Hepatocyte (in vitro differentiated cells): Measurements from ENCODE around the gene HNRNPLL. TPM values are rescaled to one million over a fixed set of nuclear protein-coding genes. Genes with fewer than 3 reads are reported as not detected.

Source experiments
- DNase-seq: peaks from one replicate; pipeline ENCODE4 v3.0.0-alpha.2; 2016; ENCODE audit warnings: low spot score
- H2AFZ ChIP-seq: fragments of 200-600 bp; sonication (generic); 2 replicates; pipeline ENCODE4 v1.6.0; 2016; ENCODE audit warnings: antibody characterized with exemption, mild to moderate bottlenecking
- H3K27ac ChIP-seq: fragments of 200-600 bp; sonication (generic); 2 replicates; pipeline ENCODE4 v1.5.1; 2016; ENCODE audit warnings: mild to moderate bottlenecking
- H3K27me3 ChIP-seq: fragments of 200-600 bp; sonication (generic); 2 replicates; pipeline ENCODE4 v1.6.1; 2016
- H3K36me3 ChIP-seq: fragments of 200-600 bp; sonication (generic); replicated peaks from 2 replicates; pipeline ENCODE4 v1.5.1; 2016; ENCODE audit warnings: low read depth; ENCODE audit not compliant: insufficient read depth
- H3K4me1 ChIP-seq: fragments of 200-600 bp; sonication (generic); 2 replicates; pipeline ENCODE4 v1.5.1; 2016; ENCODE audit warnings: mild to moderate bottlenecking, moderate library complexity; ENCODE audit not compliant: insufficient read depth
- H3K4me2 ChIP-seq: fragments of 200-600 bp; sonication (generic); 2 replicates; pipeline ENCODE4 v1.6.0; 2016
- H3K4me3 ChIP-seq: fragments of 200-600 bp; sonication (generic); 2 replicates; pipeline ENCODE4 v1.5.1; 2016; ENCODE audit warnings: mild to moderate bottlenecking
- H3K79me2 ChIP-seq: fragments of 200-600 bp; sonication (generic); 2 replicates; pipeline ENCODE4 v1.6.0; 2017; ENCODE audit warnings: mild to moderate bottlenecking
- H3K9me2 ChIP-seq: fragments of 200-600 bp; sonication (generic); replicated peaks from 2 replicates; pipeline ENCODE4 v1.6.0; 2017; ENCODE audit warnings: mild to moderate bottlenecking; ENCODE audit not compliant: insufficient read depth
- H3K9me3 ChIP-seq: fragments of 200-600 bp; sonication (generic); 2 replicates; pipeline ENCODE4 v1.5.1; 2016; ENCODE audit warnings: low read depth, mild to moderate bottlenecking
- H4K20me1 ChIP-seq: fragments of 200-600 bp; sonication (generic); 2 replicates; pipeline ENCODE4 v1.6.0; 2016; ENCODE audit warnings: mild to moderate bottlenecking; ENCODE audit not compliant: insufficient read depth, poor library complexity, severe bottlenecking
- CTCF ChIP-seq: fragments of 200-600 bp; sonication (generic); IDR thresholded peaks from 2 replicates; pipeline ENCODE4 v1.5.1; 2016; ENCODE audit warnings: antibody characterized with exemption, mild to moderate bottlenecking; ENCODE audit not compliant: poor library complexity
- EZH2 ChIP-seq: fragments of 200-600 bp; sonication (generic); IDR thresholded peaks from 2 replicates; pipeline ENCODE4 v1.6.1; 2016; ENCODE audit warnings: antibody characterized with exemption, mild to moderate bottlenecking, borderline replicate concordance
- EZH2phosphoT487 ChIP-seq: fragments of 200-600 bp; sonication (generic); IDR thresholded peaks from one replicate; pipeline ENCODE4 v1.6.1; 2018; ENCODE audit warnings: antibody characterized with exemption, mild to moderate bottlenecking, low read depth, moderate library complexity; ENCODE audit not compliant: unreplicated experiment, severe bottlenecking
- WGBS: methylation state at CpG from one replicate; pipeline ENCODE4 v1.1.6; 2016; ENCODE audit warnings: low lambda C conversion rate; ENCODE audit errors: missing lambda C conversion rate; 5-methylcytosine and 5-hydroxymethylcytosine counted together
- polyA plus RNA-seq: library from polyadenylated mRNA; unstranded; fragments of >200 nt; fragmentation: Nextera tagmentation; extraction: Ambion mirVana; gene quantifications from 2 replicates; pipeline ENCODE4 v1.2.1, GENCODE V29; 2016
- total RNA-seq: library from RNA; depleted of rRNA; stranded (reverse); fragments of >200 nt; gene quantifications from 2 replicates; pipeline ENCODE4 v1.2.3, GENCODE V29; 2014

Gene HNRNPLL
- total and polyA plus RNA-seq, 2 experiments from 2014 or later, result 37.6 to 55.7 TPM

GRCh38 chr2:38515155-38516074, 87.3 kb downstream of the HNRNPLL start:
- Histone ChIP-seq H4K20me1 (no peaks in the 10 kb centered on the region), H3K4me1 (no peaks in the 10 kb centered on the region), H3K27me3 (no peaks in the 10 kb centered on the region), H3K9me3 (peaks cover 5% of the 10 kb centered on the region), H3K36me3 (no peaks in the 10 kb centered on the region), H3K4me2 (peak overlapping the region; percentile 69), H3K9me2 (no peaks in the 10 kb centered on the region), H2AFZ (peak overlapping the region; percentile 22), H3K4me3 (no peak overlapping the region), H3K79me2 (no peaks in the 10 kb centered on the region), H3K27ac (peak overlapping the region; percentile 69)
- TF ChIP-seq CTCF (no peak), EZH2phosphoT487 (no peak), EZH2 (no peak)
- DNase-seq, result peak; percentile 46
- WGBS, result 61% methylated on average over 26 of the region's 26 CpGs

GRCh38 chr2:38514603-38515154, 88.0 kb downstream of the HNRNPLL start:
- H2AFZ ChIP-seq, result no peak overlapping the region
- no peaks in the 10 kb centered on the region for H4K20me1 ChIP-seq
- no peaks in the 10 kb centered on the region for H3K4me1 ChIP-seq
- no peaks in the 10 kb centered on the region for H3K9me2 ChIP-seq
- TF ChIP-seq EZH2phosphoT487 (no peak), CTCF (no peak), EZH2 (no peak)
- H3K9me3 ChIP-seq, result peaks cover 5% of the 10 kb centered on the region
- H3K27me3 ChIP-seq, result no peaks in the 10 kb centered on the region
- no peaks in the 10 kb centered on the region for H3K79me2 ChIP-seq
- H3K4me3 ChIP-seq, result no peak overlapping the region
- H3K27ac ChIP-seq, result peak overlapping the region; percentile 69
- no peak for DNase-seq
- no peak overlapping the region for H3K4me2 ChIP-seq
- no peaks in the 10 kb centered on the region for H3K36me3 ChIP-seq
- WGBS, result 86% methylated on average over 3 of the region's 3 CpGs

GRCh38 chr2:38512211-38512610, 90.5 kb downstream of the HNRNPLL start:
- H3K4me1 ChIP-seq, result no peaks in the 10 kb centered on the region
- H4K20me1 ChIP-seq, result no peaks in the 10 kb centered on the region
- H3K9me3 ChIP-seq, result peaks cover 5% of the 10 kb centered on the region
- TF ChIP-seq CTCF (no peak), EZH2phosphoT487 (no peak), EZH2 (no peak)
- DNase-seq, result no peak
- H3K9me2 ChIP-seq, result no peaks in the 10 kb centered on the region
- no peak overlapping the region for H2AFZ ChIP-seq
- WGBS, result 95% methylated on average over 3 of the region's 3 CpGs
- H3K27ac ChIP-seq, result no peak overlapping the region
- H3K36me3 ChIP-seq, result no peaks in the 10 kb centered on the region
- H3K79me2 ChIP-seq, result no peaks in the 10 kb centered on the region
- H3K4me2 ChIP-seq, result no peak overlapping the region
- no peak overlapping the region for H3K4me3 ChIP-seq
- no peaks in the 10 kb centered on the region for H3K27me3 ChIP-seq

Other genes starting within 250 kb of the HNRNPLL start
- 66.5 and 72.4 TPM in 2 replicates for gene ATL2, start 225.7 kb downstream of the HNRNPLL start, total RNA-seq
- 28.0 and 30.1 TPM in 2 replicates for gene ATL2, start 225.7 kb downstream of the HNRNPLL start, polyA plus RNA-seq
- gene GALM, start 63.2 kb upstream of the HNRNPLL start, total RNA-seq, result 49.2 and 59.4 TPM in 2 replicates
- gene GALM, start 63.2 kb upstream of the HNRNPLL start, polyA plus RNA-seq, result 48.3 and 52.6 TPM in 2 replicates
- gene SRSF7, start 148.4 kb upstream of the HNRNPLL start, total RNA-seq, result 113 and 120 TPM in 2 replicates
- gene SRSF7, start 148.4 kb upstream of the HNRNPLL start, polyA plus RNA-seq, result 147 and 172 TPM in 2 replicates
- gene GEMIN6, start 175.3 kb upstream of the HNRNPLL start, total RNA-seq, result 12.6 and 15.7 TPM in 2 replicates
- 13.4 and 16.2 TPM in 2 replicates for gene GEMIN6, start 175.3 kb upstream of the HNRNPLL start, polyA plus RNA-seq